Loucy (cell line): ENCODE data around the gene RAD21L1.

Experiments
- H2AFZ ChIP-seq: fragments of 200-600 bp; sonication (generic); 2 replicates; pipeline ENCODE4 v1.6.0; 2016; ENCODE audit warnings: antibody characterized with exemption, mild to moderate bottlenecking, low read length, moderate library complexity
- H3F3A ChIP-seq: fragments of 200-600 bp; 2 replicates; pipeline ENCODE4 v1.6.0; 2016; ENCODE audit warnings: antibody characterized with exemption, low read depth, mild to moderate bottlenecking
- H3K27me3 ChIP-seq: fragments of 200-600 bp; sonication (generic); 2 replicates; pipeline ENCODE4 v1.6.1; 2014; ENCODE audit warnings: low read length, mild to moderate bottlenecking; ENCODE audit not compliant: insufficient read depth, poor library complexity, severe bottlenecking
- H3K36me3 ChIP-seq: fragments of 200-600 bp; sonication (generic); 2 replicates; pipeline ENCODE4 v1.6.1; 2016; ENCODE audit warnings: low read length; ENCODE audit not compliant: insufficient read depth
- H3K4me1 ChIP-seq: fragments of 200-600 bp; sonication (generic); 2 replicates; pipeline ENCODE4 v1.5.1; 2014; ENCODE audit warnings: low read length, mild to moderate bottlenecking; ENCODE audit not compliant: insufficient read depth, poor library complexity, severe bottlenecking
- H3K4me2 ChIP-seq: fragments of 200-600 bp; sonication (generic); 2 replicates; pipeline ENCODE4 v1.6.0; 2014; ENCODE audit warnings: antibody characterized with exemption, low read length, low read depth, mild to moderate bottlenecking; ENCODE audit not compliant: poor library complexity, severe bottlenecking
- H3K4me3 ChIP-seq: fragments of 200-600 bp; sonication (generic); 2 replicates; pipeline ENCODE4 v1.5.1; 2014; ENCODE audit warnings: low read length, mild to moderate bottlenecking, mixed read lengths; ENCODE audit not compliant: poor library complexity, severe bottlenecking
- H3K79me2 ChIP-seq: fragments of 200-600 bp; sonication (generic); 2 replicates; pipeline ENCODE4 v1.6.1; 2014; ENCODE audit warnings: low read length; ENCODE audit not compliant: insufficient read depth
- H3K9ac ChIP-seq: fragments of 200-600 bp; sonication (generic); 2 replicates; pipeline ENCODE4 v1.6.0; 2014; ENCODE audit warnings: mild to moderate bottlenecking, low read depth, low read length, moderate library complexity; ENCODE audit not compliant: poor library complexity, severe bottlenecking
- H3K9me2 ChIP-seq: fragments of 200-600 bp; sonication (generic); replicated peaks from 2 replicates; pipeline ENCODE4 v1.6.1; 2016; ENCODE audit warnings: low read depth, low read length, mixed read lengths
- H3K9me3 ChIP-seq: fragments of 200-600 bp; sonication (generic); 2 replicates; pipeline ENCODE4 v1.6.1; 2014; ENCODE audit warnings: mild to moderate bottlenecking, antibody characterized with exemption, low read length, low read depth; ENCODE audit not compliant: insufficient read depth
- H4K20me1 ChIP-seq: fragments of 200-600 bp; sonication (generic); 2 replicates; pipeline ENCODE4 v1.6.0; 2014; ENCODE audit warnings: antibody characterized with exemption, low read length, mild to moderate bottlenecking; ENCODE audit not compliant: insufficient read depth, poor library complexity, severe bottlenecking
- EZH2phosphoT487 ChIP-seq: fragments of 200-600 bp; IDR thresholded peaks from 2 replicates; pipeline ENCODE4 v1.6.1; 2018; ENCODE audit warnings: antibody characterized with exemption, mild to moderate bottlenecking, moderate library complexity, borderline replicate concordance
- TF ChIP-seq, protein P1 (sequence below): fragments of 200-600 bp; sonication (generic); conservative IDR thresholded peaks from 2 replicates; pipeline ENCODE4 v1.5.1; 2014; ENCODE audit warnings: mild to moderate bottlenecking, antibody characterized with exemption, low read length

Gene RAD21L1

GRCh38 chr20:1183153-1183552, 42.7 kb upstream of the RAD21L1 start:
- Histone ChIP-seq H4K20me1 (no peaks in the 10 kb centered on the region), H3K4me1 (no peaks in the 10 kb centered on the region), H3F3A (no peaks in the 10 kb centered on the region), H3K79me2 (no peaks in the 10 kb centered on the region), H3K9me2 (no peaks in the 10 kb centered on the region), H3K36me3 (no peaks in the 10 kb centered on the region), H2AFZ (no peak overlapping the region), H3K27me3 (no peaks in the 10 kb centered on the region), H3K4me3 (no peak overlapping the region), H3K9ac (no peak overlapping the region), H3K9me3 (no peaks in the 10 kb centered on the region), H3K4me2 (no peak overlapping the region)
- no peak for TF ChIP-seq EZH2phosphoT487
- TF ChIP-seq, protein P1, sequence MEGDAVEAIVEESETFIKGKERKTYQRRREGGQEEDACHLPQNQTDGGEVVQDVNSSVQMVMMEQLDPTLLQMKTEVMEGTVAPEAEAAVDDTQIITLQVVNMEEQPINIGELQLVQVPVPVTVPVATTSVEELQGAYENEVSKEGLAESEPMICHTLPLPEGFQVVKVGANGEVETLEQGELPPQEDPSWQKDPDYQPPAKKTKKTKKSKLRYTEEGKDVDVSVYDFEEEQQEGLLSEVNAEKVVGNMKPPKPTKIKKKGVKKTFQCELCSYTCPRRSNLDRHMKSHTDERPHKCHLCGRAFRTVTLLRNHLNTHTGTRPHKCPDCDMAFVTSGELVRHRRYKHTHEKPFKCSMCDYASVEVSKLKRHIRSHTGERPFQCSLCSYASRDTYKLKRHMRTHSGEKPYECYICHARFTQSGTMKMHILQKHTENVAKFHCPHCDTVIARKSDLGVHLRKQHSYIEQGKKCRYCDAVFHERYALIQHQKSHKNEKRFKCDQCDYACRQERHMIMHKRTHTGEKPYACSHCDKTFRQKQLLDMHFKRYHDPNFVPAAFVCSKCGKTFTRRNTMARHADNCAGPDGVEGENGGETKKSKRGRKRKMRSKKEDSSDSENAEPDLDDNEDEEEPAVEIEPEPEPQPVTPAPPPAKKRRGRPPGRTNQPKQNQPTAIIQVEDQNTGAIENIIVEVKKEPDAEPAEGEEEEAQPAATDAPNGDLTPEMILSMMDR: no peak

GRCh38 chr20:1184260-1184637, 41.6 kb upstream of the RAD21L1 start:
- H3K4me3 ChIP-seq: no peak overlapping the region

GRCh38 chr20:1184638-1185315, 41.1 kb upstream of the RAD21L1 start, which contains the start of gene TMEM74B:
TSS of gene TMEM74B (minus strand) at chr20:1184981. CDS start at chr20:1183801, 1,180 bp downstream.
- no peaks in the 10 kb centered on the region for H3K4me1 ChIP-seq
- no peak for TF ChIP-seq EZH2phosphoT487
- TF ChIP-seq, protein P1: no peak
- no peaks in the 10 kb centered on the region for H3K9me3 ChIP-seq
- H3K4me2 ChIP-seq: no peak within 1 kb of the TSS
- no peaks in the 10 kb centered on the region for H3K36me3 ChIP-seq
- H3F3A ChIP-seq: no peaks in the 10 kb centered on the region
- H3K9me2 ChIP-seq: no peaks in the 10 kb centered on the region
- no peaks in the 10 kb centered on the region for H4K20me1 ChIP-seq
- no peak within 1 kb of the TSS for H3K4me3 ChIP-seq
- no peak within 1 kb of the TSS for H3K9ac ChIP-seq
- no peaks in the 10 kb centered on the region for H3K27me3 ChIP-seq
- no peak within 1 kb of the TSS for H2AFZ ChIP-seq
- no peaks in the 10 kb centered on the region for H3K79me2 ChIP-seq

More at GRCh38 chr20:1184260-1184637, 41.6 kb upstream of the RAD21L1 start:
- H4K20me1 ChIP-seq: no peaks in the 10 kb centered on the region
- H3K4me1 ChIP-seq: no peaks in the 10 kb centered on the region
- no peaks in the 10 kb centered on the region for H3K9me3 ChIP-seq
- H3K9ac ChIP-seq: no peak overlapping the region
- no peaks in the 10 kb centered on the region for H3F3A ChIP-seq
- TF ChIP-seq, protein P1: no peak
- TF ChIP-seq EZH2phosphoT487: no peak
- no peaks in the 10 kb centered on the region for H3K27me3 ChIP-seq
- no peaks in the 10 kb centered on the region for H3K36me3 ChIP-seq
- H3K9me2 ChIP-seq: no peaks in the 10 kb centered on the region
- H3K79me2 ChIP-seq: no peaks in the 10 kb centered on the region
- no peak overlapping the region for H2AFZ ChIP-seq
- H3K4me2 ChIP-seq: no peak overlapping the region
